ENCODE data around the gene EGLN2.
A peak's percentile ranks its signal among the peaks of the same experiment; 100 is the strongest.

DNA sequence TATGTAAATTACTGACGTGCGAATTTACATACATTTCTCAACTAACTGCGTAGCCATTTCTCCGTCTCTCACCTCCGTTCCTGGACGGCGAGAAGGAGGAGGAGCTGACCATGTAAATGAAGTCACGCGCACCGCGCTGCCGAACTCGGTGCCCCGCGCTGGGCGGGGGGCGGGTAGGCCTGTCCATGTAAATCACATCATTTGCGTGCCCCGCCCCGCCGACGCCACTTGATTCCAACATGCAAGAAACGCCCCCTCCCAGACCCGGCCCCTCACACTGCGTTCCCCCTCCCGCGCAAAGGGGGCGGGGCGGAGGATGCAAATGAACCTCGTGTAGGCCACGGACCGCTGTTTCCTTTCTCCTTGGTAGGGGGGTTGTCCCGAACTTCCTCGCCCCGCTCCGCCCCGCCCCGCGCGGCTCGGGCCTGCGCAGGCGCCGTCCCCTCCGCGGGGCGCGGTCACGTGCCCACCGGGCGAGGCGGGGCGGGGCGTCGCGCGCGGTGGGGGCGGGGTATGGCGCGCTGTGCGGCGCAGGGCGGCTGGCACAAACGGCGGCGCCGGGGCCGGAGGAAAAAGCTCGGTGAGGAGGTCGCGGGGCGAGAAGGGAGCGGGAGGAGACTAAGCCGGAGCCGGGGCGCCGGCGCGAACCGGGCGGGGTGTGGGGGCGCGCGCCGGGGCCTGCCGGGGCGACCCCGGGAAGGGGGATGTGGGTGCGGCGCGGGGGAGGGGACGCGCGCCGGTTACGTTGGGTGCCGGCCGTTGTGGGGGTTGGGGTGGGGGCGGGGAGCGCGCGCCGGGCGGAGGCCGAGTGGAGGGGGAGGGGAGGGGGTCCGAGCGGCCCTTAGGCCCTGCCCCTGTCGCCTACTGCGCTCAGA is at the start of gene EGLN2:
- TF ChIP-seq CTCF (IDR thresholded peaks at IDR 0.05) (no peak), POLR2AphosphoS5 (IDR thresholded peaks at IDR 0.05) (peak; percentile 73 to 82 (median 78))
